OCI-LY7 (cell line): Measurements from ENCODE around the gene CBR3.

Experiments
- EZH2phosphoT487 ChIP-seq: fragments of 200-600 bp; sonication (generic); IDR thresholded peaks from 2 replicates; pipeline ENCODE4 v1.6.1; 2018; ENCODE audit warnings: low read depth, borderline replicate concordance, mild to moderate bottlenecking, mixed run types, antibody characterized with exemption, low read length, moderate library complexity, mixed read lengths
- TF ChIP-seq, protein P1 (sequence below): fragments of 200-600 bp; sonication (generic); conservative IDR thresholded peaks from 2 replicates; pipeline ENCODE4 v1.5.1; 2014; ENCODE audit warnings: mild to moderate bottlenecking, antibody characterized with exemption, low read length, moderate library complexity, mixed read lengths

- TF ChIP-seq, protein P1, sequence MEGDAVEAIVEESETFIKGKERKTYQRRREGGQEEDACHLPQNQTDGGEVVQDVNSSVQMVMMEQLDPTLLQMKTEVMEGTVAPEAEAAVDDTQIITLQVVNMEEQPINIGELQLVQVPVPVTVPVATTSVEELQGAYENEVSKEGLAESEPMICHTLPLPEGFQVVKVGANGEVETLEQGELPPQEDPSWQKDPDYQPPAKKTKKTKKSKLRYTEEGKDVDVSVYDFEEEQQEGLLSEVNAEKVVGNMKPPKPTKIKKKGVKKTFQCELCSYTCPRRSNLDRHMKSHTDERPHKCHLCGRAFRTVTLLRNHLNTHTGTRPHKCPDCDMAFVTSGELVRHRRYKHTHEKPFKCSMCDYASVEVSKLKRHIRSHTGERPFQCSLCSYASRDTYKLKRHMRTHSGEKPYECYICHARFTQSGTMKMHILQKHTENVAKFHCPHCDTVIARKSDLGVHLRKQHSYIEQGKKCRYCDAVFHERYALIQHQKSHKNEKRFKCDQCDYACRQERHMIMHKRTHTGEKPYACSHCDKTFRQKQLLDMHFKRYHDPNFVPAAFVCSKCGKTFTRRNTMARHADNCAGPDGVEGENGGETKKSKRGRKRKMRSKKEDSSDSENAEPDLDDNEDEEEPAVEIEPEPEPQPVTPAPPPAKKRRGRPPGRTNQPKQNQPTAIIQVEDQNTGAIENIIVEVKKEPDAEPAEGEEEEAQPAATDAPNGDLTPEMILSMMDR, result no peak
- TF ChIP-seq EZH2phosphoT487, result no peak
Observed at GRCh38 chr21:36155603-36156338, 20.9 kb downstream of the CBR3 start.
